Measurements from ENCODE around the gene EGFL6.
A peak's percentile ranks its signal among the peaks of the same experiment; 100 is the strongest.

The EGFL6 gene

DNA sequence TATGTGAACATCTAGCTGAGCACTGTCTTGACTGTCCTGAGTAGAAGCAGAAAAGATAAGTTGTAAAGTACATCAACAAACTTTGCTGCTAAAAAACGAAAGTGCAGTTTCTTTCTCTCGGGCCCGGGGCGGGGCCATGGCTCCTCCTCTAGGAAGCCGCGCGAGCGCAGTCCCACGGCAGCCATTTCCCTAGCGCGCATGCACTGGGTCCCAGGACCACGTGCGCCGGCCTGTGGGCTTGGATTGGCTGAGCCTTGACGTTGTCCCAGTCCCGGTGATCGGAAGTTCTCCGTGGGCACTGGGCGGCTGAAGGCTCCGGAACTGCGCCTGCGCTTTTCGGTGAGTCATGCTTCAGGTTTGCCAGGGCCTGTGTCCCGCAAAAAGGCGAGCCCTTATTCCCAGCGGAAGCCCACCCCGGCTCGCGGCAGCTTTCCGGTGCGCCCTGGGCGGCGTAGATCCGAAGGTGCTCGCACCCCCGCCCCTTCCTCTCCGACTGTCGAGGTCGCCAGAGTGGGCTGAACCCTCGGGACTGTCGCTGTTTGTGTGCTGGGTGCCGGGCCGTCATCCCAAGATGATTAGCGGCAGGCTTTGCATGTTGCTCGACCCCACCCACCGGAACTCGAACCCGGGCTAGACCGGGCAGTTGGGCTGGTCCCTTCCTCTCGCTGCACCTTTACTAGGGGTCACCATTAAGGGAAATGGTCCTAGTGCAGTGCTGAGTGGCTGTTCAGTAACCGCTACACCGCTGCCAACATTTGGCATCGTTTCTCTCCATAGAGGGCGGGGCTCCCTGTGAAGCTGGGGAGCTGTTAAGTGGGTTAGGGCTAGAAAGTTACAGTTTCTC, 83.7 kb downstream of the EGFL6 start, which contains the start of gene TCEANC:
TSS of gene TCEANC (plus strand) at position 292 of the 844 bp plus-strand sequence. CDS start 9,368 bp downstream, outside the sequence.
- H3K4me2 ChIP-seq (ENCODE audit: low read depth, low read length, poor library complexity, severe bottlenecking), result peak within 1 kb of the TSS; percentile 86
- peak within 1 kb of the TSS; percentile 79 for H3K4me3 ChIP-seq (ENCODE audit: low read length, poor library complexity, severe bottlenecking)
- H3K36me3 ChIP-seq (ENCODE audit: insufficient read depth, low read length), result no peaks in the 10 kb centered on the region
- peak within 1 kb of the TSS; percentile 60 for H2AFZ ChIP-seq (ENCODE audit: low read length)
- H3K4me1 ChIP-seq (ENCODE audit: insufficient read depth, low read length, poor library complexity, severe bottlenecking), result peaks cover 18% of the 10 kb centered on the region
- H3F3A ChIP-seq (ENCODE audit: low read depth), result peaks cover 5% of the 10 kb centered on the region; the same call in 1 of the 2 replicates
- no peaks in the 10 kb centered on the region for H3K9me2 ChIP-seq (replicated peaks; ENCODE audit: low read depth, low read length)
- TF ChIP-seq, protein P1, sequence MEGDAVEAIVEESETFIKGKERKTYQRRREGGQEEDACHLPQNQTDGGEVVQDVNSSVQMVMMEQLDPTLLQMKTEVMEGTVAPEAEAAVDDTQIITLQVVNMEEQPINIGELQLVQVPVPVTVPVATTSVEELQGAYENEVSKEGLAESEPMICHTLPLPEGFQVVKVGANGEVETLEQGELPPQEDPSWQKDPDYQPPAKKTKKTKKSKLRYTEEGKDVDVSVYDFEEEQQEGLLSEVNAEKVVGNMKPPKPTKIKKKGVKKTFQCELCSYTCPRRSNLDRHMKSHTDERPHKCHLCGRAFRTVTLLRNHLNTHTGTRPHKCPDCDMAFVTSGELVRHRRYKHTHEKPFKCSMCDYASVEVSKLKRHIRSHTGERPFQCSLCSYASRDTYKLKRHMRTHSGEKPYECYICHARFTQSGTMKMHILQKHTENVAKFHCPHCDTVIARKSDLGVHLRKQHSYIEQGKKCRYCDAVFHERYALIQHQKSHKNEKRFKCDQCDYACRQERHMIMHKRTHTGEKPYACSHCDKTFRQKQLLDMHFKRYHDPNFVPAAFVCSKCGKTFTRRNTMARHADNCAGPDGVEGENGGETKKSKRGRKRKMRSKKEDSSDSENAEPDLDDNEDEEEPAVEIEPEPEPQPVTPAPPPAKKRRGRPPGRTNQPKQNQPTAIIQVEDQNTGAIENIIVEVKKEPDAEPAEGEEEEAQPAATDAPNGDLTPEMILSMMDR (conservative IDR thresholded peaks at IDR 0.05; ENCODE audit: low read length), result no peak
- no peak for TF ChIP-seq EZH2phosphoT487 (IDR thresholded peaks at IDR 0.05; ENCODE audit: borderline replicate concordance)
- H3K9me3 ChIP-seq (ENCODE audit: insufficient read depth, low read depth, low read length), result no peaks in the 10 kb centered on the region
- peaks cover 11% of the 10 kb centered on the region for H3K79me2 ChIP-seq (ENCODE audit: insufficient read depth, low read length)
- H3K27me3 ChIP-seq (ENCODE audit: insufficient read depth, low read length, poor library complexity, severe bottlenecking), result no peaks in the 10 kb centered on the region
- H3K9ac ChIP-seq (ENCODE audit: low read depth, low read length, poor library complexity, severe bottlenecking), result peak within 1 kb of the TSS; percentile 92
- no peaks in the 10 kb centered on the region for H4K20me1 ChIP-seq (ENCODE audit: insufficient read depth, low read length, poor library complexity, severe bottlenecking)

- Histone ChIP-seq H3F3A (ENCODE audit: low read depth) (peaks cover 5% of the 10 kb centered on the region; the same call in 1 of the 2 replicates), H3K9me2 (replicated peaks; ENCODE audit: low read depth, low read length) (no peaks in the 10 kb centered on the region), H3K4me3 (ENCODE audit: low read length, poor library complexity, severe bottlenecking) (peak overlapping the region; percentile 79), H3K79me2 (ENCODE audit: insufficient read depth, low read length) (peaks cover 11% of the 10 kb centered on the region), H2AFZ (ENCODE audit: low read length) (no peak overlapping the region), H4K20me1 (ENCODE audit: insufficient read depth, low read length, poor library complexity, severe bottlenecking) (no peaks in the 10 kb centered on the region), H3K4me2 (ENCODE audit: low read depth, low read length, poor library complexity, severe bottlenecking) (peak overlapping the region; percentile 86), H3K27me3 (ENCODE audit: insufficient read depth, low read length, poor library complexity, severe bottlenecking) (no peaks in the 10 kb centered on the region), H3K9ac (ENCODE audit: low read depth, low read length, poor library complexity, severe bottlenecking) (peak overlapping the region; percentile 92), H3K9me3 (ENCODE audit: insufficient read depth, low read depth, low read length) (no peaks in the 10 kb centered on the region), H3K36me3 (ENCODE audit: insufficient read depth, low read length) (no peaks in the 10 kb centered on the region), H3K4me1 (ENCODE audit: insufficient read depth, low read length, poor library complexity, severe bottlenecking) (peaks cover 20% of the 10 kb centered on the region)
- TF ChIP-seq, protein P1 (conservative IDR thresholded peaks at IDR 0.05; ENCODE audit: low read length), result no peak
- TF ChIP-seq EZH2phosphoT487 (IDR thresholded peaks at IDR 0.05; ENCODE audit: borderline replicate concordance), result no peak
These were observed 84.7 kb downstream of the EGFL6 start for GRCh38 chrX:13654116-13654515.

DNA sequence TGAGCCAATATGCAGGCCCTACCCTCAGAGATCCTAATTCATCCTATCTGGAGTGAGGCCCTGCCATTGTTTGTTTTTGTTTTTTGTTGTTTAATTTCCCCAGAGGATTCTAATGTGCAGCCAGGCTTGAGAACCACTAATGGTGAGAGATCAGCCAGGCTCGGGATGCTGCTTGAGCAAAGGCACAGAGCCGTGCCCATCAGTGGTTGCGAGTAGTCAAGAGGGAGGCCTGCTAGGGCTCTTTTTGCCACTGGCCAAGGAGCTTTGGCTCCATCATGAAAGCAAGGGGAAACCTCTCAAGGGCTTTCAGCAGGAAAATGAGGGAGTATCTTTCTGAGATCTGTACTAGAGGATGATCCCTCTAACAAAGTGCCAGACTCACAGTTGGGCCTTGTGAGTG, 86.3 kb downstream of the EGFL6 start:
- H4K20me1 ChIP-seq (ENCODE audit: insufficient read depth, low read length, poor library complexity, severe bottlenecking), result no peaks in the 10 kb centered on the region
- H3K79me2 ChIP-seq (ENCODE audit: insufficient read depth, low read length), result peaks cover 11% of the 10 kb centered on the region
- no peaks in the 10 kb centered on the region for H3K36me3 ChIP-seq (ENCODE audit: insufficient read depth, low read length)
- H3K27me3 ChIP-seq (ENCODE audit: insufficient read depth, low read length, poor library complexity, severe bottlenecking), result no peaks in the 10 kb centered on the region
- no peaks in the 10 kb centered on the region for H3K9me2 ChIP-seq (replicated peaks; ENCODE audit: low read depth, low read length)
- H2AFZ ChIP-seq (ENCODE audit: low read length), result no peak overlapping the region
- peaks cover 5% of the 10 kb centered on the region; the same call in 1 of the 2 replicates for H3F3A ChIP-seq (ENCODE audit: low read depth)
- no peak for TF ChIP-seq EZH2phosphoT487 (IDR thresholded peaks at IDR 0.05; ENCODE audit: borderline replicate concordance)
- H3K9me3 ChIP-seq (ENCODE audit: insufficient read depth, low read depth, low read length), result no peaks in the 10 kb centered on the region
- no peak overlapping the region for H3K9ac ChIP-seq (ENCODE audit: low read depth, low read length, poor library complexity, severe bottlenecking)
- no peak overlapping the region for H3K4me3 ChIP-seq (ENCODE audit: low read length, poor library complexity, severe bottlenecking)
- peaks cover 20% of the 10 kb centered on the region for H3K4me1 ChIP-seq (ENCODE audit: insufficient read depth, low read length, poor library complexity, severe bottlenecking)
- no peak overlapping the region for H3K4me2 ChIP-seq (ENCODE audit: low read depth, low read length, poor library complexity, severe bottlenecking)

Measured in Loucy (cell line).